HG03354 (cell line): ENCODE results near the gene NME7.
"Not testable (repeated sequence)": the region's sequence is repeated elsewhere in the genome, so short reads cannot be mapped to it uniquely, and the experiment has no call there.

Experiments
- ATAC-seq: cut with Tn5 transposase; IDR thresholded peaks from one replicate; pipeline ENCODE4 v1.9.1; 2021; ENCODE audit warnings: mild to moderate bottlenecking; ENCODE audit not compliant: unreplicated experiment, poor library complexity, severe bottlenecking

Gene NME7, protein sequence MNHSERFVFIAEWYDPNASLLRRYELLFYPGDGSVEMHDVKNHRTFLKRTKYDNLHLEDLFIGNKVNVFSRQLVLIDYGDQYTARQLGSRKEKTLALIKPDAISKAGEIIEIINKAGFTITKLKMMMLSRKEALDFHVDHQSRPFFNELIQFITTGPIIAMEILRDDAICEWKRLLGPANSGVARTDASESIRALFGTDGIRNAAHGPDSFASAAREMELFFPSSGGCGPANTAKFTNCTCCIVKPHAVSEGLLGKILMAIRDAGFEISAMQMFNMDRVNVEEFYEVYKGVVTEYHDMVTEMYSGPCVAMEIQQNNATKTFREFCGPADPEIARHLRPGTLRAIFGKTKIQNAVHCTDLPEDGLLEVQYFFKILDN

GRCh38 chr1:169367686-169368405 is at the start of gene NME7, which contains the start of gene BLZF1:
Gene NME7 (minus strand): TSS chr1:169367797. CDS start chr1:169367710, 87 bp downstream.
Gene BLZF1 (plus strand): TSS chr1:169368195. CDS start chr1:169369523, 1,328 bp downstream.
- peak; percentile 96 for ATAC-seq

DNA sequence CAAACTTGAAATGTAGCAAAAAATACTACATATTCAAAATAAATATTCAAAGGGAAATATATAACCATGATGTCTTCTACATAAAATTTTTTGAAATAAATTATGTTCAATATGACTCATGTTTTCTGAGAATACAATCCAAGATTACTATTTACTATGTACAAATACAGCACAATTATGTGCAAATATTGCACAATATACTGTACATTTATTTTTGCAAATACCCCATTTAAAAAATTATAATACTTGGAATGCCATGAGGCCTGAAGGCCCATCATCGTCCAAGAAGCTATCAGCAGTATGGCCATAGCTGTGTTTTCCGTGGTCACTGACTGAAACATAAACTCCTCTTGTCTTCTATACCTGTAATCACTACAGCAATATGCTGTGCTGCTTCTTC is 47.4 kb upstream of the NME7 start:
- ATAC-seq, result no peak

- ATAC-seq, result not testable (repeated sequence)
Observed at GRCh38 chr1:169408340-169408739, 40.7 kb upstream of the NME7 start.

DNA sequence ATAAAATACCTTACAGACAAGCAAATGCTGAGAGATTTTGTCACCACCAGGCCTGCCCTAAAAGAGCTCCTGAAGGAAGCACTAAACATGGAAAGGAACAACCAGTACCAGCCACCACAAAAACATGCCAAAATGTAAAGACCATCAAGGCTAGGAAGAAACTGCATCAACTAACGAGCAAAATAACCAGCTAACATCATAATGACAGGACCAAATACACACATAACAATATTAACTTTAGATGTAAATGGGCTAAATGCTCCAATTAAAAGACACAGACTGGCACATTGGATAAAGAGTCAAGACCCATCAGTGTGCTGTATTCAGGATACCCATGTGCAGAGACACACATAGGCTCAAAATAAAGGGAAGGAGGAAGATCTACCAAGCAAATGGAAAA is 35.0 kb upstream of the NME7 start:
- not testable (repeated sequence) for ATAC-seq

DNA sequence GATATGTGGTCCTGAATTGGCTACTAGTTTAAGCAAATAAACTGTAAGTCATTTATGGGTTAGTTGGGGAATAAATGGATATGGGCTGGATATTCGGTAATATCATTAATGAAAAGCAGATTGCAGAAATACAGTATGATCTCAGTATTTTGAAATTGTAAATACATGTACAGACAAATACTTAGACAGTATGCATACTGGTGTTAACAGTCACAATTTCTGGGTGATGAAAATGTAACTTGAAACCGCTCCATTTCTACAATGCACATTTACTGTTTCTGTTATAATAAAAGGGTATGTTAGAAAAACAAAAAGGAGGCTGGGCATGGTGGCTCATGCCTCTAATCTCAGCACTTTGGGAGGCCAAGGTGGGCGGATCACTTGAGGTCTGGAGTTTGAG is 28.4 kb upstream of the NME7 start:
- ATAC-seq, result no peak

GRCh38 chr1:169392406-169392805 is 24.8 kb upstream of the NME7 start:
- no peak for ATAC-seq

- peak; percentile 68 for ATAC-seq
Observed at GRCh38 chr1:169390303-169390702, 22.7 kb upstream of the NME7 start.

DNA sequence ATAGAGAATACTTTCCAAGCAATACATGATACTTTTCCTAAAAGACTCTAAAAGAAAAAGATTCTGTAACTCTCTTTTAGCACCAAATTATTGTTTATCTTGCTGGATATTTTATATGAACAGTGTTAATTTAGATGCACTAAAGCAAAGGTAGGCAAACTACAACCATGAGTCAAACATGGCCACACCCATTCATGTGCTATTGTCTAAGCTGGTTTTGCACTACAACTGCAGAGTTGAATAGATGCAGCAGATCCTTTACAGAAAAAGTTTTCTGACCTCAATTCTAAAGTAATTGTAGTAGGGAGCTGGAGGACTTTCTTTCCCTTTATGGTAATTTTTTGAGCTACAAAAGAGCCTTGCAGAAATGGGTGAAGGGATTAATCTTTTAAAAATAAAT is 19.8 kb upstream of the NME7 start:
- ATAC-seq, result no peak

DNA sequence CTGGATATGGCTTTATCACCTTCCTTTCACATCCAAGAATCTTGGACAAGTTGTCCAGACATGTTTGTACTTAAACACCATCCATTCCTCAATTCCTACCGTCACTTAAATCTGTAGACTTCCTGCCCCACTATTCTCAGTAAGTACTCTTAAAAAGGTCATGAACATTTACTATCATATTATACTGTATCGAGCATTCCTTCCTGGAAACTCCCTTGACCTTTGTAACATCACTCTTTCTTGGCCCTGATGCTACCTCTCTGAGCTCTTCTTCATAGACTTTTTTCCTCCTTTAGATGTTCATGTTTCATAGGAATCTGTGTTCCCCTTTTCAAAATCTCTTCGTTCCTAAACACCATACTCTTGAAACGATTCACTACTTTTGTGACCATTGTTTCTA is 15.9 kb upstream of the NME7 start:
- no peak for ATAC-seq

DNA sequence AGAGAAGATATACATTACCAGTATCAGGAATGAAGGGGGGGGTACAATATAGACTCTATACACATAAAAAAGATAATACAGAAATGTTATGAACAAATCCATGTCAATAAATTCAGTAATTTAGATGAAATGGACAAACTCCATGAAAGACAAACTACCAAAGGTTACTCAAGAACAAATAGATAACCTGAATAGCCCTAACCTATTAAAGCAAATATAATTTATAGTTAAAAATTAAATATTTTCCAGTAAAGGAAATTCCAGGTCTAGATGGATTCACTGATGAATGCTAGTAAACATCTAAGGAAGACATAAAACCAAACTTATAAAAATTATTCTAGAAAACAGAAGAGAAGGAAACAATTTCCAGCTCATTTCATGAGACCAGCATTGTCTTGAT is 13.6 kb upstream of the NME7 start:
- no peak for ATAC-seq

DNA sequence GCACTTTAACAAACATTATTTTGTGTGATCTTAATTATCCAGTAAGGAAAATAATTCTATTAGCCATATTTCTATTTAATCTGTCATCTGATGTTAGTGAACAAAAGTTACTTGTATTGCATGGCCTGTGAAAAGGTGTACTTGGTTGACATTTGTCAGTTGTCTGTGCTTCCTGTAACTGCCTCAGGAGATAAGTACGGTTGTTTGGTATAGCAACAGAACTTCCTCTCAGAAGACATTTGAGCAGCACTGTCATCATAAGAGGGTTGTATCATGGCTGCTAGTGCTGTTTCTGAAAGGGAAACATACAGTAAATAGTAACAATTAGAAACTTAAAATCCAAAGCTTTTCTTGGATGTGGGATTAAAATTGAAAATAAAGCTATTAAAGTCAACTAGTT is 3.8 kb upstream of the NME7 start:
- ATAC-seq, result no peak

DNA sequence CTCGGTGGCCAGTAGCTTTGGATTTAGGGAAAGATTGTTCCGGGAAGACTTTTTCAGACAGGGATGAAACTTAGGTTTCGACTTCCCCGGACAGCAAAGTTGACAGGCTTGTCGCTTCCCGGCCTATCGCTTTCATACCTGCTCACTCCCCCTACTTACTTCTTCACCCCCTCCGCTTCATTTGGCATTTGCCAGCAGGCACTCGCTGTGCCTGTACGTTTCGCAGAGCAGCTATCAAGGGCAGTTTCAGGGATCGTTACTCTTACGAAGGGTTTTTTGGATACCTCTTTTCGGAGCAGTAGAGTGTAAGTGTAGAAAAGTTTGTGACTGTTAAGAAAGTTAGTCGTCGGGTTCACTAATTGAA is 791 bp upstream of the NME7 start:
- ATAC-seq, result peak; percentile 21

- no peak for ATAC-seq
Observed at GRCh38 chr1:169367096-169367685, 406 bp downstream of the NME7 start.

GRCh38 chr1:169364948-169365347 is 2.6 kb downstream of the NME7 start:
- no peak for ATAC-seq

DNA sequence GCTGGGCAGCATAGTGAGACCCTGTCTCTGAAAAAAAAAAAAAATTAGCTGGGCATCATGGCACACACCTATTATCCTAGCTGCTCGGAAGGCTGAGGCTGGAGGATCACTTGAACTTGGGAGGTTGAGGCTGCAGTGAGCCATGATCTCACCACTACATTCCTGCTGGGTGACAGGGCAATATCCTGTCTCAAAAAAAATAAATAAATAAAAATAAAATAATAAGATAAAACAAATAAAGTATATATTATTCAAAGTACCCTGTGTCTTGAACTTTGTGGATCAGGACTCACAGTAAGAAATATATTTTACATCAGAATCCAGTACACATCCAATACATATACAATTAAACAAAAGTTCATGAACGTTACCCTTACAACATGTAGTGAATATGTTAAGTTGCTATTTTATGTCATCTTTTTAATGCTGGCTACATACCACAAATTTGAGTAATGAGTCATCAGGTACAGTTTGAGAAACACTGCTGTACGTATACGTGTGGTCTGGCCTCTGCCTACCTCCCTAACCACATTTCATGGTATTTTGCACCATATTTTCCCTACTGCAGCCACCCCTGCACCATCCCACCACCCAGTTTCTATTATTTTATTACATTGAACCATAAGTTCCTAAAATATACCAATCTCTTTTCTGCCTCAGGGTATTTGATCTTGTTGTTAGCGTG is 4.4 kb downstream of the NME7 start:
- ATAC-seq, result no peak

GRCh38 chr1:169361281-169361680 is 6.3 kb downstream of the NME7 start:
- ATAC-seq, result no peak

DNA sequence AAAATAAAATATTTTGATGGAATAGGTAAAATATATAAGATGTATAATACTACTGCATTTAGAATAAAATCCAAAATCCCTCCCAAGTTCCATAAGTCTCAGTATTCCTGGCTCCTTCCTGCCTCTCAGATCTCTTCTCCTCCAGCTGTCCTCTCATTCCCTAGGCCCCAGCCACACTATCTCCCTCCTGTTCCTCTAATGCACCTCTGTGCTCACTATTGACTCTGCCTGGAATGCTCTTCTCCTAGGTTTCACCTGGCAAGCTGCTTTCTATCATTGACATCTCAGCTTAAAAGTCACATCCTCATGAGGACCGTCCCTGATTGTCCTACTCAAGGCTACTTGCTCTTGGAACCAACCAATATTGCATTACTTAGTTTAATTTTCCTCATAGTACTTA is 7.2 kb downstream of the NME7 start:
- no peak for ATAC-seq

GRCh38 chr1:169348383-169349036 is 19.1 kb downstream of the NME7 start:
- ATAC-seq, result no peak

DNA sequence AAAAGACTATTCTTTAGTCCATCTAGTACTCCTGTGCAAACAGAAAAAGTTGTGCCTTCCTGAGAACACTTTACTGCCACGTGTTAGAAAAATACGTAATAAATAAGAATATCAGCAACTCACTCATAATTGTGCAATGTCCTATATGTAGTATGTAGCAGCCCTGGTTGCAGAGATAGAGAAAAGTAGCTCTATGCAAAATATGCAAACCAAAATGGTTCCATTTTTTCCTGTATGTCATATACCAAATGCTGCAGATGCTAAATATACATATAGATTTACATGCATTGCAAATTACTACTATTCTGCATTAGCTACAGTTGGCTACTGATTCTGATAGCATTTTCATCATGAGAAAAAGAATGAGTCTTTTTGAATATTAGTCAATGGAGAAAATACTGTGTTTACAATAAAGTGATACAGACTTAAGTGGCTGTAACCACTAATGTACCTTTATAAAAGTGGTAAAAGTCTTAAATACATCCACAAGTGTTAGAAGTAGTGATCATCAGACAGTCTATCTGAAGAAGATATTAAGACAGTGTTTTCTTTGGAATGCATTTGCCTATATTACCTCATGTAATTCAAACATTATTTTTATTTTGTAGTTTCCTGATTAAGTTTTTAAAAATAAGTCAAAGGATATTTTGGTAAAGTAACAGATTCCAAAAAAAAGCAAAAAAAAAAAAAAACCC is 19.8 kb downstream of the NME7 start:
- no peak for ATAC-seq
